ENCODE measurements around the gene MGMT.

- TF ChIP-seq, protein P1, sequence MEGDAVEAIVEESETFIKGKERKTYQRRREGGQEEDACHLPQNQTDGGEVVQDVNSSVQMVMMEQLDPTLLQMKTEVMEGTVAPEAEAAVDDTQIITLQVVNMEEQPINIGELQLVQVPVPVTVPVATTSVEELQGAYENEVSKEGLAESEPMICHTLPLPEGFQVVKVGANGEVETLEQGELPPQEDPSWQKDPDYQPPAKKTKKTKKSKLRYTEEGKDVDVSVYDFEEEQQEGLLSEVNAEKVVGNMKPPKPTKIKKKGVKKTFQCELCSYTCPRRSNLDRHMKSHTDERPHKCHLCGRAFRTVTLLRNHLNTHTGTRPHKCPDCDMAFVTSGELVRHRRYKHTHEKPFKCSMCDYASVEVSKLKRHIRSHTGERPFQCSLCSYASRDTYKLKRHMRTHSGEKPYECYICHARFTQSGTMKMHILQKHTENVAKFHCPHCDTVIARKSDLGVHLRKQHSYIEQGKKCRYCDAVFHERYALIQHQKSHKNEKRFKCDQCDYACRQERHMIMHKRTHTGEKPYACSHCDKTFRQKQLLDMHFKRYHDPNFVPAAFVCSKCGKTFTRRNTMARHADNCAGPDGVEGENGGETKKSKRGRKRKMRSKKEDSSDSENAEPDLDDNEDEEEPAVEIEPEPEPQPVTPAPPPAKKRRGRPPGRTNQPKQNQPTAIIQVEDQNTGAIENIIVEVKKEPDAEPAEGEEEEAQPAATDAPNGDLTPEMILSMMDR (conservative IDR thresholded peaks at IDR 0.05 in 1 of 2, IDR thresholded peaks at IDR 0.05 in 1 of 2; ENCODE audit: low read depth in 1 of 2, low read length in 2 of 2): no peak
- no peak for TF ChIP-seq EZH2 (IDR thresholded peaks at IDR 0.05; ENCODE audit: low read length, missing control alignments)
Observed at GRCh38 chr10:129440722-129441316, 26.2 kb upstream of the MGMT start.

Measured in fibroblast of lung (primary cell).